HL-60 (cell line): ENCODE measurements around the gene OR2F2.

Experiments used
- CTCF ChIP-seq: IDR thresholded peaks from one replicate; pipeline ENCODE4 v1.5.1; 2011; ENCODE audit warnings: low read length, control low read depth, inconsistent platforms; ENCODE audit not compliant: insufficient read depth
- GABPA ChIP-seq: IDR thresholded peaks from 2 replicates; pipeline ENCODE4 v1.6.1; 2012; ENCODE audit warnings: low read depth
- POLR2AphosphoS5 ChIP-seq: IDR thresholded peaks from 2 replicates; pipeline ENCODE4 v1.6.1; 2012; ENCODE audit warnings: low read depth
- REST ChIP-seq: IDR thresholded peaks from 2 replicates; pipeline ENCODE4 v1.6.1; 2012; ENCODE audit warnings: low read depth; ENCODE audit not compliant: insufficient replicate concordance
- SPI1 ChIP-seq: IDR thresholded peaks from 2 replicates; pipeline ENCODE4 v1.6.1; 2012; ENCODE audit warnings: low read depth, mild to moderate bottlenecking, borderline replicate concordance

- no peak for TF ChIP-seq REST
- TF ChIP-seq CTCF = no peak
- TF ChIP-seq POLR2AphosphoS5 = no peak
- TF ChIP-seq GABPA = no peak
- TF ChIP-seq SPI1 = no peak
Measured at GRCh38 chr7:143885951-143886350, 49.1 kb upstream of the OR2F2 start.
